ENCODE results near the gene RBM20.
"Not testable (repeated sequence)": the region's sequence is repeated elsewhere in the genome, so short reads cannot be mapped to it uniquely, and the experiment has no call there.

Gene RBM20

DNA sequence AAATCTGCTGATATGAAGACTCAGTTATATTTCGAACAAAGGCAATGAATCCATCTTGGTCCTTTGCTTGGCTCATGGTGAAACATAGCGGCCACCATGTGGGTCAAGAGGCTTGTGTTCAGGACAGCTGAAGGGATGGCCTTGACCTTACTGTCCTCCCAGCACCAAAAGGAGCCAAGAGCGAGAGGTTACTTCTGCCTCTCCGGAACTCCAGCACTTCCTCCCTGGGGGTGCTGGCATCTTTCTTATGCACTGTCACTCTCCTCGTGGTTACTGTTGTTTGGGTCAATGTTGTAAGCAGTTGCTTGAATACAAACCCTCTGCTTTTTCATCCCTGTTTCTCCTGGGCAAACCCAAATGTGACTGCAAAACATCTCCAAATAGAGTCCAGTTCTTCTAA is 100.6 kb downstream of the RBM20 start:
- no peak for DNase-seq

DNA sequence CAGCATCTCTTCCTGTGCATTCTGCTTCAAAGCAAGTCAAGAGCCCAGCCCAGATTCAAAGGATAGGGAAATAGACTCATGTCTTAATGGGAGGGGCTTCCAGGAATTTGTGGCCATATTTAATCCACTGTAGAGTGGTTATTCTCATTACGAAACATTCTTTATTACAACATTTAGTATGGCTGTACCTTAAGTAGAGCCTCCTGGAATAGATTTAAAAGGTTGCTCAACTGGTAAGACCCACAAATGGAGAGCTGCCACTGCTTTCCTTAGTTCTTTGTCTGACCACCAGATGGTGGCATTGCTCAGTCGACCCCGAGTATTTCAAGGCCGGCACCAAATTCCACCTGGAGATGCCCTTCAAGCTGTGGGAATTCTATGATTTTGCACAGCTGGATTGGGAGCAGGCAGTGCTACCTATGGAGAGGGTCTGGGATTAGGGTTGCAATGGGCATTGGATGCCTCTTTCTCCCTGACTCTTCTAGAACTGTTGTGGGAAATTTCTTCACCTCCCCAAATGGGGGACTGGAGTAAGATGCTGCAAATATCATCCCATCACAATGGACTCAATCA is 102.2 kb downstream of the RBM20 start:
- DNase-seq, result peak; percentile 40

DNA sequence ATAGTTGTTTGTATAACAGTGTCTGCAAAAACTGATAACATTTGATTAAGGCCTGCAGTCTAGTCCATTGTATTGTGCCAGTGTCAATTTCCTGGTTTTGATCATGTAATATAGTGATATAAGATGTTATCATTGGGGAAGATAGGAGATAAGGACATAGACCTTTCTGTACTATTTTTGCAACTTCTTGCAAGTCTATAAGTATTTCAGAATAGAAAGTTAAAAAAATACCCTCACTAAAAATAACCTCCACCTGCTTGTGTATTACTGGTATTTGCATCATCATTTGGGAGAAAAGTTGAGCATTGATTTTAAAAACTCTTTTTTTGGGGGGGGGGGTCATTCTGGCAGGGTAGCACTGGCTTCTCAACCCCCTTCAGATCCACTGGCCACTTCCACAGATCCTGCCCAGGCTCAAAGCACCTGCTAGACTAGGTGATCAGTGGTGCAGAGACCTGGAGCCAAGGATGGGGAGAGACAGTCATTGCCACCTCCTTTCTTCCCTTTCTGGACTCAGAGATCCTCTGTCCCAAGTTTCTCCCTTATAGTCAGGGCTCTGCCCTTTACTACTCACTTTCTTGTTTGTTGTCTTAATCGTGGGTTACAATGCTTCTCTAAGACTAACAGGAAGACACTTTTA is 103.0 kb downstream of the RBM20 start:
- DNase-seq, result no peak

GRCh38 chr10:110747609-110748464 is 103.7 kb downstream of the RBM20 start:
- DNase-seq, result no peak

DNA sequence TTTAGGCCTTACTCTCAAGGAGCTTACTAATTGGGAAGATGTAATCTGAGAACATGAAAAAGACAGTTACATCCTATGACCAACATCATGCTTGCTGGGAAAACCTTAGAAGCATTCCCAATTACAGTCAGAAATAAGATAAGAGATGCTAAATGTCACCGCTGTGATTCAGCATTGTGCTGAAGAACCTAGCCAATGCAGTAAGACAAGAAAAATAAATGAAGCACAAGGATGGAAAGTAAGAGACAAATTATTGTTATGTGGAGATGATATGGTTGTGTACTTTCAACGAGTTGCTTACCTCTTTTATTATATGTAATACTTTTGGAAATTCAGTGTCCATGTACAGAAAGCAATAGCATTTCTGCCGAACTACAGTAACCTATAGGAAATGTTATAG is 104.8 kb downstream of the RBM20 start:
- DNase-seq, result no peak

DNA sequence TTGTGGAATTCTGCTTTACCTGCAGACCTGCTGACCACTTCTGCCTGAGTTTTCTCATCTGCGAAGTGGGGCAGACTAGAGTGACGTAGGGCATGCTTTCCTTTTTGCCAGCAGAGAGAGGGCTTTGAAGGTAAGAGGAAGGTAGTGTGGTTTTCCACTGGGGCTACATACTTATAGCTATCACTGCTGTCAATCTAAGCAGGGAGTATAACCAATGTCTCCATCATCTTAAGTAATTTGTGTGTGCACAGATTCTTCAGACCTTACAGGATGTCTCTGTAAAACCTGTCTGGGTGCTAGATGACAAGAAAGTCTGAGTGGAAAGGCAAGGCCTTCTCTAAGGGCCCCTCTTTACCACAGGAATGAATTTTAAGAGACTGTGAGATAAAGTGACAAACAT is 106.8 kb downstream of the RBM20 start:
- no peak for DNase-seq

DNA sequence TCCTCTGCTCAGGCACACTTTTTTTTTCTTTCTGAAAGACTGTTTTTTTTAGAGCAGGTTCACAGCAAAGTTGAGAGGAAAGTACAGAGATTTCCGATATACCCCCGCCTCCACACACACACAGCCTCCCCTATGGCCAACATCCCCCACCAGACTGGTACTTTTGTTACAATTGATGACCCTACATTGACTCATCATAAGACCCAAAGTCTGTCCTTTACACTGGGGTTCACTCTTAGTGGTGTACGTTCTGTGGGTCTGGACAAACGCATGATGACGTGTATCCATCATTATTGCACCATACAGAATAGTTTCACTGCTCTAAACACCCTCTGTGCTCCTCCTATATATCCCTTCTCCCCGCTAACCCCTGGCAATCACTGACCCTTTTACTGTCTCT is 107.7 kb downstream of the RBM20 start:
- DNase-seq, result no peak

- no peak for DNase-seq
Measured at GRCh38 chr10:110753462-110753861, 109.3 kb downstream of the RBM20 start.

DNA sequence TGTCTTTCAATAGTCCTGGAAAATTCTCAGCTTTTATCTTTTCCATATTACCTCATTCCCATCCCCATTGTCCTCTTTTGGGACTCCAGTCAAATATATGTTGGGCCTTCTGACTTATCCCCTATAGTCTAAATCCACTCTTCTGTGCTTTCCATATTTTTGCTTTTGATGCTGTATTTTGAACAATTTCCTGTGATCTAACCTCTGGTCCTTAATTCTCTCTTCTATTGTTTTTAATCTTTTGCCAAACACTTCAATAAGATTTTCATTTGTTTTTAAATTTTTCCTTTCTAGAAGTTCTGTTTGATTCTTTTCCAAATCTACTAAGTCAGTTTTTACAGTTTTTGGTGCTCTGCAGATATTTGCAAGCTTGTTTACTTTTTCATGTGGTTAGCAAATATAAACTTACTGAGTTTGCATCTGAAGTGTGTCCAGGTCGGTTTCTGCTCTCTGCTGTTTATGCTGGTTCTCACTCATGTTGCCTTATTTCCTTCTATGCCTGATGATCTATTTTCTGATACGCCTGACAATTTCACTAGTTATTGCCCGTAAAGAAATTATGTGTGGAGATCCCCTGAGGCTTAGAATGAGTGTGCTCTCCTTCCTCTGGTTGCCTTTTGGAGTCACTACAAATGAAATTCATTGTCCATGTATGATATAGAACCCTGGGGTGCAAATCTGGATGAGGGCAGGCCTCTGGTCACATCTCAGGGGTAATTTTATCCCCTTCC is 110.4 kb downstream of the RBM20 start:
- no peak for DNase-seq

DNA sequence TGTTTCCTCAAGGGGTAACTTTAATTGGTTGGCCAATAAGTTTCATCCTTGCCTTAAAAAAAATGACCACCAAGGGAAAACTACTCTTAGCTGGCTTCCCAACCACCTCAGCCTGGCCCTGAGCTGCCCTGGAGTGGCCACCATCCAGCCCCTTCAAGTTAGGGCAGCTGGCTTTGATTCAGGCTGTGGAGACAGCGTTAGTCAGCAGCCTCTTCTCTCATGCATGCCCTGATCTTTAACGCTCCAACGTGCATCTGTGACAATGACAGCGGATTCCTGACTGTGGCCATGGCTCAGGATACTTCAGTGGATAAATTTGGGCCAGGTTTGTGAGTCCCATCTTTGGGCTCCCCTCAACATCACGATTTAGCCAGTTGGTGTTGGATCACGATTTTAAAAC is 111.6 kb downstream of the RBM20 start:
- no peak for DNase-seq

DNA sequence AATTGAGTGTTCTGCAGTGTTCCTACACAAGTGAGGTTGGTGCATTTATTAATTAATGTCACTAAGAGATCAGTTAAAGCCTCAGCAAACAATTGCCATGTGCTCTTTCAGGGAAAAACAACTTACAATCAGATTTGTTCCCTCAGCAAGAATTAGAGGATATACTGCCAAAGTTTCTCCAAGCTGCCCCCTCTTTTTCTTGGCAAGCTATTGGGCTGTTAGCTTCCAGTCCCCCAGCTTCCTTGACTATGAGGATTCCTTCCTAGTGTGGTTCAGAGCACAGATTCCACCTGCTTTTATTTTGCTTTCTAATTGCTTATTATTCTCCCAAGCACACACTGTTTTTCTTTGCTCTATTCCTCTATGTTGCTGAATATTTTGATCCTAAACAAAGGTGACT is 112.7 kb downstream of the RBM20 start:
- no peak for DNase-seq

GRCh38 chr10:110757586-110757985 is 113.5 kb downstream of the RBM20 start:
- DNase-seq, result no peak

- DNase-seq, result no peak
Measured at GRCh38 chr10:110758128-110758765, 114.1 kb downstream of the RBM20 start.

- no peak for DNase-seq
Measured at GRCh38 chr10:110758898-110759297, 114.8 kb downstream of the RBM20 start.

DNA sequence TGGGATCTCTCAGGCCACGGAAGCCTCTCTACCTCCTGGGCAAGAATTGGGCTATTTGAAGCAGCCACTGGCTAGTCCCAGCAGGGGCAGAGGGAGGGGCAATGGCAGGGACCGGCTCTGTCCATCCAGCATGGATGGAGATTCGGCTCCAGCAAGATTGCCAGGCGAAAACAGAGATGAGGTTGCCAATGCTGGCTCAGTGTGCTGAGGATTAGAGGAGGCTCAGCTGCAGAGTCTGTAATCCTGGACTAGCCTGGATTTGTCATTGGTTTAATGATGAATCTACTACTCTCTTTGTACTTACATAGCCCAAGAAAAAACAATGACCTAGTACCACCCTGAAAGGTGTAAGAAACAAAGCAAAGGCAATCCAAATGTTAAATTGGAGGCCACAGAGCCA is 115.4 kb downstream of the RBM20 start:
- no peak for DNase-seq

DNA sequence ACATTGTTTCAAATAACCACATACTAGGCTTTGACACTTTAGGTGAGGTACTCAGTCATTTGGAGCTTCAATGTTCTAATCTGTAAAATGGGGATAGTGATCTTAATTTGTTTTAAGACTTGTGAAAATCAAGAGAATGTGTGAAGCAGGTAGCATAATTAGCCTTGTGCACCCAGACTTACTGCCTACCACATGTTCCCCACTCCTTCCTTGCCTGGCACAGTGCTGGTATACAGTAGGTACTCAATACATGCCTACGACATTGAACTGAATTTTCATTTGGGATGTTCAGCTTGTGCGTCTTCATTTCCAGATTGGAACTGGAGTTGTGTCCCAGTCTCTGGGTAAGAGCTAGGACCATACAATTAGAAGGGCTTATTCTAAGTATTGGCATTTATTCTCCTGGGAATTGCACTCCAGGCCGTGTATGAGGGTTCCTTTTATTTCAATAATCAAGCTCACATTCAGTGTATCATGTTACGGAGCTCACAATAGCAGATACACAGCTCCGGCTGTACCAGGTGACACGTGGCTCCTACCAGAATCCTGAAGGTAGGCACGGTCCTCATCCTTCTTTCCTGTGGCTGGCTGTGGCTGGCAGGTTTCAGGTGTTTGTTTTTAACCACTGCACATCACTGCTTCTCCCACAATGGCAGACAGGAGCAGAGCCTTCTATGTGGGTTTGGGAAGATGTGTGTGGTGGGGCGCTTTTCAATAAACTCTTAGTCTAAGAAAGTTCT is 118.1 kb downstream of the RBM20 start:
- no peak for DNase-seq

DNA sequence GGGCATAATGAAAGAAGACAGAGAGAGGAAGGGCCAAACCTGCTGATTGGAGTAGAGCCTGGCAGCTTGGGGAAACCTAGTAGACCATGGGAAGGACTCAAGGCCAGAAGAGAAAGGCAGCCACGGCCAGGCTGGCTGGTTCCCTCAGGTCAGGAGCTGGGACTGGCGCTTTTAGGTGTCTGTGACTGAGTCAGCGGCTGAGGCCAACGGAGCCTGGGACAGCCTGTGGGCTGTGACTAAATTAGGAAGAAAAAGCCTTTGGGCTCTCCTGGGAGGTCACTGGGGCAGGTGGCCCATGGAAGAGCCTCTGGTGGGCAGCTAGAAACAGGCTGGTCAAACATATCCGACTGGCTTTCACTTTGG is 118.7 kb downstream of the RBM20 start:
- DNase-seq, result no peak

GRCh38 chr10:110764378-110764777 is 120.2 kb downstream of the RBM20 start:
- no peak for DNase-seq

- no peak for DNase-seq
Measured at GRCh38 chr10:110764793-110765512, 120.8 kb downstream of the RBM20 start.

DNA sequence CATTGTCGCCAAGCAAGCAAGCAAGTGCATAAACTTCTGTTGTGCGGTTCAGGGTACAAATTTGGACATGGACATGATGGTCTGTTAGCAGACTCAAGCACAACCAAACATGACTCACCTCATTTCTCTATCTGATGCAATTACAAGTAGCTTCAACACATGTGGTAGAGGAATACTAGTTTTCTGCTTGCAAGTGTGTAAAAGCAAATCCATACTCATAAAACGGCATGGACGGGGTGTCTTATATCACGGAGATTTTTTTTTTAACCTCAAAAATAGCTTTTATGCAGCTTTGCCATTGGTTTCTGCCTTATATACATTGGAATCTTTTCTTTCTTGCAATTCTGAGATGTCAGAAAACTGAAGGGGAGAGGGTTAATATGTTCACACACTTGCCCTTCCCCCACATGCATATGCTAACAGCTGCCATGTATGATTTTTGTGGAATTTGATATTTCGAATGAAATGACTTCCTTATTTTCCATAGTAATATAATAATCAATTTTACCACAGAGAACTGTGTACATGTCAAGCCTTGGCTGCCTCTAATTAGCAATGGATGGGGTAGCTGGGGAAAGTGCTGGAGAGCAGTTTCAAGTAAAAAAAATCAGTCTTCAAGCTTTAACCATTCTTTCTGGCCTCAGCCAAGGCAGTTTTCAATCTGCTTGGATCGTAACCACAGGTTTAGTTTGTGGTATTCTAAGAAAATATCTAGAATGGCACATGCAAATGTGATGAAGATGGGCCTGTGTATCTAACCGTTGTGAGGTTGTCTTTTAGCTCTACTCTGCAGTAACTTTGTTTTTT is 121.6 kb downstream of the RBM20 start:
- DNase-seq, result no peak

- DNase-seq, result not testable (repeated sequence)
Measured at GRCh38 chr10:110767601-110768000, 123.5 kb downstream of the RBM20 start.
